OCI-LY7 (cell line): ENCODE results near the gene ADAMTSL3. TPM values are rescaled to one million over a fixed set of nuclear protein-coding genes. Genes with fewer than 3 reads are reported as not detected.

Experiments
- BruUV-seq: library from RNA; stranded (reverse); fragments of 400-500 nt; replicated peaks from 2 replicates; lab custom pipeline; 2021; lab: Mats Ljungman, UMichigan
- CTCF ChIA-PET: fragments of 300-600 bp; sonication (Branson Sonifier 250); formaldehyde crosslinking; loops from one replicate; lab custom pipeline; 2022; ENCODE audit warnings: antibody characterized with exemption; ENCODE audit not compliant: unreplicated experiment; lab: Charles Lee
- POLR2A ChIA-PET: fragments of 300-600 bp; sonication (Branson Sonifier 250); formaldehyde crosslinking; loops from one replicate; lab custom pipeline; 2022; ENCODE audit warnings: antibody characterized with exemption; lab: Charles Lee
- DNase-seq: peaks from one replicate; pipeline ENCODE4 v3.0.0-alpha.2; 2015; ENCODE audit warnings: low spot score
- H2AFZ ChIP-seq: fragments of 200-600 bp; sonication (generic), shearing (Covaris generic); 2 replicates; pipeline ENCODE4 v1.6.1; 2014; ENCODE audit warnings: mild to moderate bottlenecking, antibody characterized with exemption, low read length, moderate library complexity
- H3K27ac ChIP-seq: fragments of 200-600 bp; sonication (generic); 2 replicates; pipeline ENCODE4 v1.5.1; 2014; ENCODE audit warnings: mixed run types, low read depth, mild to moderate bottlenecking, moderate library complexity, low read length, inconsistent platforms; ENCODE audit not compliant: poor library complexity, severe bottlenecking
- H3K36me3 ChIP-seq: fragments of 200-600 bp; sonication (generic); 2 replicates; pipeline ENCODE4 v1.6.1; 2014; ENCODE audit warnings: mild to moderate bottlenecking, antibody characterized with exemption, low read length, moderate library complexity, mixed read lengths; ENCODE audit not compliant: insufficient read depth
- H3K4me1 ChIP-seq: fragments of 200-600 bp; sonication (generic); 2 replicates; pipeline ENCODE4 v1.5.1; 2014; ENCODE audit warnings: mild to moderate bottlenecking, low read length; ENCODE audit not compliant: insufficient read depth, poor library complexity, severe bottlenecking
- H3K4me2 ChIP-seq: fragments of 200-600 bp; sonication (generic); 2 replicates; pipeline ENCODE4 v1.6.1; 2014; ENCODE audit warnings: mild to moderate bottlenecking, low read length
- H3K4me3 ChIP-seq: fragments of 200-600 bp; sonication (generic); 2 replicates; pipeline ENCODE4 v1.5.1; 2014; ENCODE audit warnings: mild to moderate bottlenecking, low read depth, low read length; ENCODE audit not compliant: poor library complexity, severe bottlenecking
- H3K79me2 ChIP-seq: fragments of 200-600 bp; sonication (generic); 2 replicates; pipeline ENCODE4 v1.6.1; 2016; ENCODE audit warnings: low read depth, mild to moderate bottlenecking, low read length, moderate library complexity, mixed read lengths; ENCODE audit not compliant: insufficient read depth
- H3K9me2 ChIP-seq: fragments of 200-600 bp; sonication (generic); 2 replicates; pipeline ENCODE4 v1.6.1; 2016; ENCODE audit warnings: mild to moderate bottlenecking, low read length, mixed read lengths; ENCODE audit not compliant: insufficient read depth
- H3K9me3 ChIP-seq: fragments of 200-600 bp; sonication (generic); 2 replicates; pipeline ENCODE4 v1.6.1; 2014; ENCODE audit warnings: mild to moderate bottlenecking, mixed run types, low read length, mixed read lengths
- H4K20me1 ChIP-seq: fragments of 200-600 bp; sonication (generic); 2 replicates; pipeline ENCODE4 v1.6.1; 2014; ENCODE audit warnings: mild to moderate bottlenecking, antibody characterized with exemption, low read length, moderate library complexity, mixed read lengths; ENCODE audit not compliant: insufficient read depth
- EZH2phosphoT487 ChIP-seq: fragments of 200-600 bp; sonication (generic); IDR thresholded peaks from 2 replicates; pipeline ENCODE4 v1.6.1; 2018; ENCODE audit warnings: low read depth, borderline replicate concordance, mild to moderate bottlenecking, mixed run types, antibody characterized with exemption, low read length, moderate library complexity, mixed read lengths
- intact Hi-C: fragments of 100-400 bp; cut with micrococcal nuclease; formaldehyde crosslinking; loops from one replicate; pipeline ENCODE4 v1.10.0; 2022; ENCODE audit not compliant: unreplicated experiment
- total RNA-seq, 2 experiments: library from RNA; depleted of rRNA in 1 of 2; stranded (reverse); fragments of >200 nt in 1 of 2; shearing (Covaris generic) in 1 of 2; gene quantifications; 2 replicates each; pipeline ENCODE4 v1.2.3, GENCODE V29; 2014 to 2022
- TF ChIP-seq, protein P1 (sequence below): fragments of 200-600 bp; sonication (generic); conservative IDR thresholded peaks from 2 replicates; pipeline ENCODE4 v1.5.1; 2014; ENCODE audit warnings: mild to moderate bottlenecking, antibody characterized with exemption, low read length, moderate library complexity, mixed read lengths

ADAMTSL3 gene
- total RNA-seq, 2 experiments from 2014 or later = not detected

DNA sequence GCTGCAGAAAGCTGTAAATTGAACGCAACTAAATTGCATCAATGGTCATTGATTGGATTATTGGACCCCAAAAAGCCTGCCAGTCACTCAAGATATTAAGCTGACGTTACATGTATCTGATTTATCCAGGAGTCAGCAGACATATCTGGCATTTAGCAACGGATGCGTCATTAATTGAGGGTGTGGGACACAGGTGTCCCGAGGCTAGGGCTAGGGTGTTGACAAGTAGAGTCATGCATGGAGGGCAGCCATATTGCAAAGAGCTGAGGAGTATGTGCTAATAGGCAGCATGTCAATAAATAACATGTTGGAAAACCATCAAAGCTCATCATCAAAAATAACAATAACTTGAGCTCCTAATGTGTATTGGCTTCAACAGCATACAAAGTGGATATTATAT lies 347.1 kb downstream of the ADAMTSL3 start:
- ChIA-PET CTCF (no interaction called here), POLR2A (no interaction called here)
- Histone ChIP-seq H3K4me1 (no peaks in the 10 kb centered on the region), H3K27ac (no peak overlapping the region), H3K36me3 (no peaks in the 10 kb centered on the region), H3K79me2 (no peaks in the 10 kb centered on the region), H3K4me3 (no peak overlapping the region), H4K20me1 (no peaks in the 10 kb centered on the region), H3K9me3 (no peaks in the 10 kb centered on the region), H3K4me2 (no peak overlapping the region), H2AFZ (no peak overlapping the region), H3K9me2 (no peaks in the 10 kb centered on the region)
- TF ChIP-seq, protein P1, sequence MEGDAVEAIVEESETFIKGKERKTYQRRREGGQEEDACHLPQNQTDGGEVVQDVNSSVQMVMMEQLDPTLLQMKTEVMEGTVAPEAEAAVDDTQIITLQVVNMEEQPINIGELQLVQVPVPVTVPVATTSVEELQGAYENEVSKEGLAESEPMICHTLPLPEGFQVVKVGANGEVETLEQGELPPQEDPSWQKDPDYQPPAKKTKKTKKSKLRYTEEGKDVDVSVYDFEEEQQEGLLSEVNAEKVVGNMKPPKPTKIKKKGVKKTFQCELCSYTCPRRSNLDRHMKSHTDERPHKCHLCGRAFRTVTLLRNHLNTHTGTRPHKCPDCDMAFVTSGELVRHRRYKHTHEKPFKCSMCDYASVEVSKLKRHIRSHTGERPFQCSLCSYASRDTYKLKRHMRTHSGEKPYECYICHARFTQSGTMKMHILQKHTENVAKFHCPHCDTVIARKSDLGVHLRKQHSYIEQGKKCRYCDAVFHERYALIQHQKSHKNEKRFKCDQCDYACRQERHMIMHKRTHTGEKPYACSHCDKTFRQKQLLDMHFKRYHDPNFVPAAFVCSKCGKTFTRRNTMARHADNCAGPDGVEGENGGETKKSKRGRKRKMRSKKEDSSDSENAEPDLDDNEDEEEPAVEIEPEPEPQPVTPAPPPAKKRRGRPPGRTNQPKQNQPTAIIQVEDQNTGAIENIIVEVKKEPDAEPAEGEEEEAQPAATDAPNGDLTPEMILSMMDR = no peak
- TF ChIP-seq EZH2phosphoT487 = no peak
- intact Hi-C loops = no loop called here
- BruUV-seq = no TSS peak
- DNase-seq = no peak

DNA sequence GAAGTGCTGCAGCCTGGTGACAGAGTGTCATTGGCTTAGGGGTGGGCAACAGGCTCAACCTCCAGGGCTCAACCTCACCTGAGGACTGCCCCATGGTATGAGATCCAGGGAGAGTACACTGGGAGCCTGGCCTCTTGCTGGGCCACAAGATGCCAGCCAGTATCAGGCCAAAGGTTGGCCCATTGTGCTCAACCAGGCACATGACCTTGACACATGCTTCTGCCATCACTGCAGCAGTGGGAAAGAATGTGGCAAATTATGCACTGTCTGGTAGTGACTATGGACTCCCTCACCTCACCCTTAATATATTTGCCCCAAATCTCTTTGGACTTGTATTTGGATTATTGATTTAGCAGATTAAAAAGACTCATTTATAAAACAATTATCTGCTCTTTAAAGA lies 347.7 kb downstream of the ADAMTSL3 start:
- no peak overlapping the region for H2AFZ ChIP-seq
- no peaks in the 10 kb centered on the region for H3K4me1 ChIP-seq
- H3K36me3 ChIP-seq = no peaks in the 10 kb centered on the region
- H3K4me2 ChIP-seq = no peak overlapping the region
- H3K9me2 ChIP-seq = no peaks in the 10 kb centered on the region
- no peak overlapping the region for H3K27ac ChIP-seq
- no peaks in the 10 kb centered on the region for H3K9me3 ChIP-seq
- ChIA-PET POLR2A (no interaction called here), CTCF (no interaction called here)
- no peak overlapping the region for H3K4me3 ChIP-seq
- intact Hi-C loops = no loop called here
- no peaks in the 10 kb centered on the region for H3K79me2 ChIP-seq
- TF ChIP-seq, protein P1 = no peak
- TF ChIP-seq EZH2phosphoT487 = no peak
- no peak for DNase-seq
- BruUV-seq = no TSS peak
- no peaks in the 10 kb centered on the region for H4K20me1 ChIP-seq

DNA sequence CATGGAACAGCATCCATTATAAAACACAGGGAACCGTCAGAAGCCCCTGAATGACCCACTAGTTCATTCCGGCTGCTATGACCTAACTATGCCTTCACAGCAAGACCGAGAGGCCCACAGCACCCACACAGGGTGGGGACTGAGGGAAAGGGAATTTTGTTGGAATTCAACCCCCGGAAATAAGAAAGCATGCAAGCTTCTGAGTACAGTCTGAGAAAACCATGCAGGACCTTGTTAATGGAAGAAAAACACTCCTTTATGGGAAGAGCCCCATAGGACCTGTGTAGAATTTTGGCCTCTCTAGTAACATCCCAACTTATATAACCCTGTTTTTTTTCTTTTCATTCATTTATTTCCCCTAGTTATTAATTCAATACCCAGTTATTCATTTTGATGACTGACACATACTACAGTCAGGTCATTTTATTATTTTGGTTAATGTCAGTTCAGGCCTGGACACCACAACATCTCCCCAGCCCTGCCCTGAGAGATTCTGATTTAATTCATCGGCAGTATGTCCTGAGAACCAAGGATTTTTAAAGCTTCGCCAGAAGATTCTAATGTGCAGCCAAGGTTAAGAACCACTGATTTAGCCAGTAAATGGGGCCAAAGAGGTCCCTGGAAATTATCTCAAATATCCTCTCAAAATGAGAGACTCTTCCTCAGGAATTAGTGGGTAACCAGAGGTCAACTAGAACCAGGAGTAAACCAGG lies 350.0 kb downstream of the ADAMTSL3 start:
- Histone ChIP-seq H3K9me3 (no peaks in the 10 kb centered on the region), H3K4me2 (no peak overlapping the region), H3K27ac (no peak overlapping the region), H4K20me1 (no peaks in the 10 kb centered on the region), H2AFZ (no peak overlapping the region), H3K9me2 (no peaks in the 10 kb centered on the region), H3K36me3 (no peaks in the 10 kb centered on the region), H3K4me3 (no peak overlapping the region), H3K79me2 (no peaks in the 10 kb centered on the region), H3K4me1 (no peaks in the 10 kb centered on the region)
- POLR2A ChIA-PET = interaction anchor here (0.7 to 1.1 kb wide), 3 partner anchors 8 to 80 kb away, joined by 3 to 4 read pairs (median 3); no protein-coding TSS in a partner anchor
- intact Hi-C loops = no loop called here
- no peak for DNase-seq
- CTCF ChIA-PET = no interaction called here
- TF ChIP-seq, protein P1 = no peak
- no peak for TF ChIP-seq EZH2phosphoT487
- no TSS peak for BruUV-seq
